Activated T-helper 9 cell treated with anti-CD3 and anti-CD28 coated beads, Interleukin-2, amount 50 U/mL, for 16 hours (primary cell): ENCODE measurements around the gene ONECUT2.

Source experiments
- DNase-seq: peaks from one replicate; pipeline ENCODE4 v3.0.0-alpha.2; 2020; ENCODE audit warnings: low read depth

ONECUT2 gene

GRCh38 chr18:57529151-57529550 lies 94.0 kb downstream of the ONECUT2 start:
- DNase-seq = no peak

GRCh38 chr18:57533006-57533867 lies 98.1 kb downstream of the ONECUT2 start:
- DNase-seq = no peak

- DNase-seq = no peak
Observed at GRCh38 chr18:57533868-57534510, 98.8 kb downstream of the ONECUT2 start.

- no peak for DNase-seq
Observed at GRCh38 chr18:57534511-57534909, 99.3 kb downstream of the ONECUT2 start.

- no peak for DNase-seq
Observed at GRCh38 chr18:57538614-57539013, 103.4 kb downstream of the ONECUT2 start.

- no peak for DNase-seq
Observed at GRCh38 chr18:57539702-57540101, 104.5 kb downstream of the ONECUT2 start.
